ENCODE data around the gene CASKIN1.

DNA sequence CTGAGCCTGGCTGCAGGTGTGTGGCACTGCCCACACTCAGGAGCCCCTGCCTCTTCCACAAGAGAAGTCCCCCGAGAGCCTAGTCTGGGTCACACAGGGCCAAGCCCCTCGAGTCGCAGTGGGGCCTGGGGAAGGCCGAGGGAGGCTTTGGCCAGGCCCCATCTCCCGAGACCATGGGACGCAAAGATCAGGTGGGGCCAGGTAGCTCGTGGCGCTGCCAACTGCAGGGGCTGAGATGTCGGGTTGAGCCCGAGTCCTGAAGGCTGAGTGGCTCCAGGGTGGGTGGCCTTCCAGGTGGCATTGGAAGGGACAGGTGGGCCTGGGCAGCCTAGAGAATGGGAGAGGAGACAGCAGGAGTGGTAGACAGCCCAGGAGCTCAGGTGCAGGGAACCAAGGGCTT, 34.5 kb downstream of the CASKIN1 start:
- TF ChIP-seq, protein P1, sequence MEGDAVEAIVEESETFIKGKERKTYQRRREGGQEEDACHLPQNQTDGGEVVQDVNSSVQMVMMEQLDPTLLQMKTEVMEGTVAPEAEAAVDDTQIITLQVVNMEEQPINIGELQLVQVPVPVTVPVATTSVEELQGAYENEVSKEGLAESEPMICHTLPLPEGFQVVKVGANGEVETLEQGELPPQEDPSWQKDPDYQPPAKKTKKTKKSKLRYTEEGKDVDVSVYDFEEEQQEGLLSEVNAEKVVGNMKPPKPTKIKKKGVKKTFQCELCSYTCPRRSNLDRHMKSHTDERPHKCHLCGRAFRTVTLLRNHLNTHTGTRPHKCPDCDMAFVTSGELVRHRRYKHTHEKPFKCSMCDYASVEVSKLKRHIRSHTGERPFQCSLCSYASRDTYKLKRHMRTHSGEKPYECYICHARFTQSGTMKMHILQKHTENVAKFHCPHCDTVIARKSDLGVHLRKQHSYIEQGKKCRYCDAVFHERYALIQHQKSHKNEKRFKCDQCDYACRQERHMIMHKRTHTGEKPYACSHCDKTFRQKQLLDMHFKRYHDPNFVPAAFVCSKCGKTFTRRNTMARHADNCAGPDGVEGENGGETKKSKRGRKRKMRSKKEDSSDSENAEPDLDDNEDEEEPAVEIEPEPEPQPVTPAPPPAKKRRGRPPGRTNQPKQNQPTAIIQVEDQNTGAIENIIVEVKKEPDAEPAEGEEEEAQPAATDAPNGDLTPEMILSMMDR (IDR thresholded peaks at IDR 0.05 in 8 of 11, conservative IDR thresholded peaks at IDR 0.05 in 3 of 11) = no peak
- no peak for TF ChIP-seq POLR2A (IDR thresholded peaks at IDR 0.05)
- no peak for TF ChIP-seq POLR2AphosphoS5 (IDR thresholded peaks at IDR 0.05)

Measured in spleen (tissue), 7 donors.